ENCODE data around the gene SGTA. TPM values are rescaled to one million over a fixed set of nuclear protein-coding genes. Genes with fewer than 3 reads are reported as not detected.

Gene SGTA
- total and polyA plus RNA-seq, 9 of the 15 experiments (the other 6 are each of a cell fraction or from before 2014, with no cell fraction given) = 1.4 to 110 (median 49.9) TPM

DNA sequence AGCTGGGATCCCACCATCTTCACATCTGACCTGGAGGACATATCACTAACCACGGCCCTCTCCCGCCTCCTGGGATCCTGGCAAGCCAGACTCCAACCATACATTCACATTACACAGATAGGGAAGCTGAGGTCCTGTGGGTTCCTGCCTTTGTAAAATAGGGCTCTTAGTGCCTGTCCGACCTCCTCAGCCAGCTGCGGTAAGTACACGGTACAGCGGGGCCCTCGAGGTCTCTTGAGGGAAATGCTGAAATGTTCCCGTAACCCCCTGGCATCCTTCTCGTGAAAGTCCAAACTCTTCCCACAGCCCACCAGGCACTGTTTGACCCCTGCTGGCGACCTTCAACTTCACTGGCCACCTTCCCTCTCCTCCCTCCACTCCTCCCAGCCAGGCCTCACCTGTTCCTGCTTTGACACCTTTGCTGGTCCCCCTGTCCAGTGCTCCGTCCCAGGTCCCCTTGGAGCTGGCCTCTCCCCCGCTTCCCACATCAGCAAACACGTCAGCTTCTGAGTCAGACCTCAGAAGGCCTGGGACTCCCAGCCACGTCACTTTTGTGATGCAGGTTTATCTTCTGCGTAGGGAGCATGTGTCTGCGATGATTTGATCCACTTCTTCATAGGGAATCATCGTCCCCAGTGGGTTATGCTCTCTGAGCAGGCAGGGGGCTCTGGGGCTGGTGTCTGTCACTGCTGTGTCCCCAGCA, 71.8 kb downstream of the SGTA start (continued):
- TF ChIP-seq, protein P1, sequence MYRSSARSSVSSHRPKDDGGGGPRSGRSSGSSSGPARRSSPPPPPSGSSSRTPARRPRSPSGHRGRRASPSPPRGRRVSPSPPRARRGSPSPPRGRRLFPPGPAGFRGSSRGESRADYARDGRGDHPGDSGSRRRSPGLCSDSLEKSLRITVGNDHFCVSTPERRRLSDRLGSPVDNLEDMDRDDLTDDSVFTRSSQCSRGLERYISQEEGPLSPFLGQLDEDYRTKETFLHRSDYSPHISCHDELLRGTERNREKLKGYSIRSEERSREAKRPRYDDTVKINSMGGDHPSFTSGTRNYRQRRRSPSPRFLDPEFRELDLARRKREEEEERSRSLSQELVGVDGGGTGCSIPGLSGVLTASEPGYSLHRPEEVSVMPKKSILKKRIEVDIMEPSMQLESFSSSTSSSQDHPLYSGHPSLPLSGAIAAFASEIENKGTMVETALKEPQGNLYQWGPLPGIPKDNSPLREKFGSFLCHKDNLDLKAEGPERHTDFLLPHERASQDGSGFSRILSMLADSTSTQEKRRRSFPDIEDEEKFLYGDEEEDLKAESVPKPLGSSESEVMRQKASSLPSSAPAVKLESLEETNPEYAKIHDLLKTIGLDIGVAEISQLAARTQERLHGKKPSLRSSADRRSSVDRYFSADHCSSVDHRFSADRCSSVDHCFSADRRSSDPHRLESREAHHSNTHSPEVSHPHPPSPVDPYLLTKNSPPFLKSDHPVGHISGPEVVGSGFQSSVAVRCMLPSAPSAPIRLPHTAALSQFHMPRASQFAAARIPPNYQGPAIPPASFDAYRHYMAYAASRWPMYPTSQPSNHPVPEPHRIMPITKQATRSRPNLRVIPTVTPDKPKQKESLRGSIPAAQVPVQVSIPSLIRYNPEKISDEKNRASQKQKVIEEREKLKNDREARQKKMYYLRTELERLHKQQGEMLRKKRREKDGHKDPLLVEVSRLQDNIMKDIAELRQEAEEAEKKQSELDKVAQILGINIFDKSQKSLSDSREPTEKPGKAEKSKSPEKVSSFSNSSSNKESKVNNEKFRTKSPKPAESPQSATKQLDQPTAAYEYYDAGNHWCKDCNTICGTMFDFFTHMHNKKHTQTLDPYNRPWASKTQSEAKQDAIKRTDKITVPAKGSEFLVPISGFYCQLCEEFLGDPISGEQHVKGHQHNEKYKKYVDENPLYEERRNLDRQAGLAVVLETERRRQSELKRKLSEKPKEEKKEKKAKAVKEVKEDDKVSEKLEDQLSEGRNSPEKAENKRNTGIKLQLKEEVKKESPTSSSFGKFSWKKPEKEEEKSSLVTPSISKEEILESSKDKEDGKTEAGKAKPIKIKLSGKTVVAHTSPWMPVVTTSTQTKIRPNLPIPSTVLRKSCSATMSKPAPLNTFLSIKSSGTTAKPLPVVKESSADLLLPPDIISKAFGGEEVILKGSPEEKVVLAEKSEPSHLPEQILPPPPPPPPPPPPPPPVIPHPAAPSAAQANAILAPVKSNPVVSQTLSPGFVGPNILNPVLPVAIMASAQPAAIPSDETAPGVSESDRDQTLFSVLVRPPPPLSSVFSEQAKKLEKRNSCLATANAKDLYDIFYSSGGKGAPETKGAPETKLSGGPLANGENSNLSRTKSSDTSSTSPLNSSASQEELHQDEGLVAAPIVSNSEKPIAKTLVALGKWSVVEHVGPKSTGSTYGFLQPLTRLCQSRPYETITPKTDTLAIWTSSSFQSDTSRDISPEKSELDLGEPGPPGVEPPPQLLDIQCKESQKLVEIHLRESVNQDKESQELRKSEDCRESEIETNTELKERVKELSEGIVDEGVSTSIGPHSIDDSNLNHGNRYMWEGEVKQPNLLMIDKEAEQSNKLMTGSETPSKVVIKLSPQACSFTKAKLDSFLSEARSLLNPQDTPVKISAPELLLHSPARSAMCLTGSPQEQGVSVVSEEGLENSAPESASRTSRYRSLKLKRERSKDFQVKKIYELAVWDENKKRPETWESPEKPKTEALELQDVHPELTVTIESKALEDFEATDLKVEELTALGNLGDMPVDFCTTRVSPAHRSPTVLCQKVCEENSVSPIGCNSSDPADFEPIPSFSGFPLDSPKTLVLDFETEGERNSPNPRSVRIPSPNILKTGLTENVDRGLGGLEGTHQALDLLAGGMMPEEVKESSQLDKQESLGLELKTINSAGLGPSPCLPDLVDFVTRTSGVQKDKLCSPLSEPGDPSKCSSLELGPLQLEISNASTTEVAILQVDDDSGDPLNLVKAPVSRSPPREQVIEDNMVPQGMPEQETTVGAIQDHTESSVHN (IDR thresholded peaks at IDR 0.05; ENCODE audit: borderline replicate concordance in 1 of 2, low read depth in 1 of 2) = no peak
- TF ChIP-seq ZC3H4 (CRISPR knock-in tag; IDR thresholded peaks at IDR 0.05; ENCODE audit: borderline replicate concordance) (no peak), MYBL2 (IDR thresholded peaks at IDR 0.05; ENCODE audit: low read depth) (no peak), MYBL2 (CRISPR knock-in tag; IDR thresholded peaks at IDR 0.05; ENCODE audit: borderline replicate concordance) (no peak), PTTG1 (tag; IDR thresholded peaks at IDR 0.05; ENCODE audit: low read depth) (no peak), CBFA2T3 (IDR thresholded peaks at IDR 0.05) (no peak), JUN (IDR thresholded peaks at IDR 0.05; ENCODE audit: borderline replicate concordance, low read depth, low read length) (peak; percentile 82), JUN (CRISPR knock-in tag; IDR thresholded peaks at IDR 0.05; ENCODE audit: borderline replicate concordance) (no peak), ZNF384 (IDR thresholded peaks at IDR 0.05; ENCODE audit: low read depth, low read length) (no peak), PML (IDR thresholded peaks at IDR 0.05; ENCODE audit: low read length) (no peak), ZNF436 (CRISPR knock-in tag; IDR thresholded peaks at IDR 0.05) (no peak), RB1 (IDR thresholded peaks at IDR 0.05; ENCODE audit: low read depth) (no peak), MTA1 (IDR thresholded peaks at IDR 0.05; ENCODE audit: borderline replicate concordance) (0 out of 2 replicates have a peak, but pooled peaks have one; percentile 11)
- TF ChIP-seq, protein P2, sequence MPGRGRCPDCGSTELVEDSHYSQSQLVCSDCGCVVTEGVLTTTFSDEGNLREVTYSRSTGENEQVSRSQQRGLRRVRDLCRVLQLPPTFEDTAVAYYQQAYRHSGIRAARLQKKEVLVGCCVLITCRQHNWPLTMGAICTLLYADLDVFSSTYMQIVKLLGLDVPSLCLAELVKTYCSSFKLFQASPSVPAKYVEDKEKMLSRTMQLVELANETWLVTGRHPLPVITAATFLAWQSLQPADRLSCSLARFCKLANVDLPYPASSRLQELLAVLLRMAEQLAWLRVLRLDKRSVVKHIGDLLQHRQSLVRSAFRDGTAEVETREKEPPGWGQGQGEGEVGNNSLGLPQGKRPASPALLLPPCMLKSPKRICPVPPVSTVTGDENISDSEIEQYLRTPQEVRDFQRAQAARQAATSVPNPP (IDR thresholded peaks at IDR 0.05; ENCODE audit: borderline replicate concordance, insufficient read depth, insufficient read length) = no peak

All from K562 (cell line).